ENCODE results near the gene GRP. TPM values are rescaled to one million over a fixed set of nuclear protein-coding genes. Genes with fewer than 3 reads are reported as not detected.

Gene GRP
- polyA plus RNA-seq, 2 of the 4 experiments (the other 2 are of a cell fraction) = not detected

DNA sequence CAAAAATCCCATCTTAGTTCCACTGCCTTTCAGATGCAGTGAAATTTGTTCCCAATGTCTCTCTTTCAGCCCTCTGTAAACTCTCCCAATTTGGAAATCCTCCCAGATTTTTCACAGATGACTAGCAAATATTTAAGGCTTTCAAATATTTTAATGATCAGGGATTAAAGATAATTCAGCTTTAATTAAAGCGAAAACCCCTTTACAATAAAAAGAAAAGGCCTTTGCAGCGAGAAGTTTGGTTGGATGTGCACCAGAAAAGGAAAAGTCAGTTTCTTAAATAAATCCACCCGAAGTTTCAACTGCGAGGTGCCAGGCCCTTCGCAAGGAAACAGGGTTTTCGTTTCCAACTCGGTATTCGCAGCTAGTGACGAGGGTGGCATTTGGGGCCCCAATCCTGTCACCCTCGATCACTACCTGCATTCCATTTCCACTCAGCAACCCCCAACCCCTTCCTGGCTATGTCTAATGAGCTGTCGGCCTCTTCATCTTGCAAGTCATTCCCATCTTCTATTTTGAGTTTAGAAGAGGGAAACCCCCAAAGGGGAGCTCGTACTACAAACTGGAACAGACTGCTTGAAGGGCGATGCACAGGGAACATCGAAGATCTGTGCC, 51.8 kb downstream of the GRP start:
- ATAC-seq (no peak), DNase-seq (ENCODE audit: low read depth in 1 of 2, low spot score in 1 of 2) (no peak), FAIRE-seq (no peak)
- POLR2A ChIA-PET = no interaction called here
- no peaks in the 10 kb centered on the region for H3K9me3 ChIP-seq
- no peak overlapping the region for H3K27ac ChIP-seq
- TF ChIP-seq MAFK (IDR thresholded peaks at IDR 0.05; ENCODE audit: partially characterized antibody) = no peak
- TF ChIP-seq NPAS2 (CRISPR knock-in tag; IDR thresholded peaks at IDR 0.05; ENCODE audit: borderline replicate concordance) = no peak
- no peak for TF ChIP-seq KDM5A (IDR thresholded peaks at IDR 0.05)
- TF ChIP-seq RARB (CRISPR knock-in tag; IDR thresholded peaks at IDR 0.05) = no peak
- TF ChIP-seq ZC3H11A (IDR thresholded peaks at IDR 0.05) = no peak
- no peak for TF ChIP-seq HOXA7 (CRISPR knock-in tag; IDR thresholded peaks at IDR 0.05)
- no peak for TF ChIP-seq KDM1A (IDR thresholded peaks at IDR 0.05; ENCODE audit: low read depth)
- TF ChIP-seq POLR2AphosphoS2 (conservative IDR thresholded peaks at IDR 0.05; ENCODE audit: low read length) = no peak
- TF ChIP-seq RNF2 (IDR thresholded peaks at IDR 0.05; ENCODE audit: borderline replicate concordance, low read depth) = no peak
- no peak for TF ChIP-seq CBX2 (IDR thresholded peaks at IDR 0.05; ENCODE audit: borderline replicate concordance, low read depth)
- no peak for TF ChIP-seq FOSB (CRISPR knock-in tag; IDR thresholded peaks at IDR 0.05)
- TF ChIP-seq, protein P1, sequence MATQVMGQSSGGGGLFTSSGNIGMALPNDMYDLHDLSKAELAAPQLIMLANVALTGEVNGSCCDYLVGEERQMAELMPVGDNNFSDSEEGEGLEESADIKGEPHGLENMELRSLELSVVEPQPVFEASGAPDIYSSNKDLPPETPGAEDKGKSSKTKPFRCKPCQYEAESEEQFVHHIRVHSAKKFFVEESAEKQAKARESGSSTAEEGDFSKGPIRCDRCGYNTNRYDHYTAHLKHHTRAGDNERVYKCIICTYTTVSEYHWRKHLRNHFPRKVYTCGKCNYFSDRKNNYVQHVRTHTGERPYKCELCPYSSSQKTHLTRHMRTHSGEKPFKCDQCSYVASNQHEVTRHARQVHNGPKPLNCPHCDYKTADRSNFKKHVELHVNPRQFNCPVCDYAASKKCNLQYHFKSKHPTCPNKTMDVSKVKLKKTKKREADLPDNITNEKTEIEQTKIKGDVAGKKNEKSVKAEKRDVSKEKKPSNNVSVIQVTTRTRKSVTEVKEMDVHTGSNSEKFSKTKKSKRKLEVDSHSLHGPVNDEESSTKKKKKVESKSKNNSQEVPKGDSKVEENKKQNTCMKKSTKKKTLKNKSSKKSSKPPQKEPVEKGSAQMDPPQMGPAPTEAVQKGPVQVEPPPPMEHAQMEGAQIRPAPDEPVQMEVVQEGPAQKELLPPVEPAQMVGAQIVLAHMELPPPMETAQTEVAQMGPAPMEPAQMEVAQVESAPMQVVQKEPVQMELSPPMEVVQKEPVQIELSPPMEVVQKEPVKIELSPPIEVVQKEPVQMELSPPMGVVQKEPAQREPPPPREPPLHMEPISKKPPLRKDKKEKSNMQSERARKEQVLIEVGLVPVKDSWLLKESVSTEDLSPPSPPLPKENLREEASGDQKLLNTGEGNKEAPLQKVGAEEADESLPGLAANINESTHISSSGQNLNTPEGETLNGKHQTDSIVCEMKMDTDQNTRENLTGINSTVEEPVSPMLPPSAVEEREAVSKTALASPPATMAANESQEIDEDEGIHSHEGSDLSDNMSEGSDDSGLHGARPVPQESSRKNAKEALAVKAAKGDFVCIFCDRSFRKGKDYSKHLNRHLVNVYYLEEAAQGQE (IDR thresholded peaks at IDR 0.05) = no peak
- TF ChIP-seq RFX5 (IDR thresholded peaks at IDR 0.05) = no peak
- TF ChIP-seq ESRRA (IDR thresholded peaks at IDR 0.05; ENCODE audit: borderline replicate concordance, low read length) = no peak
- H3K4me3 ChIP-seq = no peak overlapping the region
- WGBS (ENCODE audit: missing lambda C conversion rate) = 77% methylated on average over 14 of the region's 14 CpGs
- H3K4me1 ChIP-seq = no peaks in the 10 kb centered on the region
- CTCF ChIA-PET = interaction anchor here (0.6 to 1.5 kb wide), 7 partner anchors 11 to 1981 kb away, joined by 3 to 4 read pairs (median 4); no protein-coding TSS in a partner anchor
- no peak overlapping the region for H3K4me2 ChIP-seq

DNA sequence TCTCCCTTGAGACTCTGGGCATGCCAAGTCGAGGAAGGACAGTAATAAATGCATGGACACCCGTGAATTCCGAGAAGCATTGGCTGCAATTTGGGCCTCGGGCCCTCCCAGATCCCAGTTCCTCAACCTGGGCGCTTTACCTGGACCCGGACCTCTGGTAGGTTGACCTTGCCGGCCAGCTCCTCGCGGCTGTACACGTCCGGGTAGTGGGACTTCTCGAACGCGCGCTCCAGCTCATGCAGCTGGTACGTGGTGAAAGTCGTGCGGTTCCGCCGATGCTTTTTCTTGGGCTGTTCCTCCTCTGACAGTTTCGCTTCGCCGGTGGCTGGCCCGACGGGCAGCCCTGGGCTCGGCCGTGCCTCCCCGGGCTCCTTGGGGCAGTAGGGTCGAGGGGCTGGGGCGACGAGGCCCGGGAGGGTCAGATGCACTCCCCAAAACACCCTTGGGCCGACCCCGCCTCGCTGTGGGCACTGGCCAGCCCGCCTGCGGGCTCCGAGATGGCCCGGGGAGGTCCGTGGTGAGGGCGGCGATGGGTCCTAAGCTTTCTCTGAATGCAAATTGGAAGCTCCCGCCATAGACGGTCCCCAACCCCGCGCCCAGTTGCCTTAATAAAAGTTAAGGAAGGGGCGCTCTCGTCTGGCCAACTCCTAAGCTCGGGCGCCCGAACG, 52.4 kb downstream of the GRP start:
- TF ChIP-seq JUN (IDR thresholded peaks at IDR 0.05) (no peak), EHMT2 (IDR thresholded peaks at IDR 0.05; ENCODE audit: low read depth) (no peak), GATA3 (IDR thresholded peaks at IDR 0.05; ENCODE audit: borderline replicate concordance) (no peak), RFX5 (IDR thresholded peaks at IDR 0.05) (no peak), HEYL (CRISPR knock-in tag; IDR thresholded peaks at IDR 0.05) (no peak), CHD2 (IDR thresholded peaks at IDR 0.05; ENCODE audit: low read length, partially characterized antibody) (no peak), ZFP36 (IDR thresholded peaks at IDR 0.05; ENCODE audit: borderline replicate concordance, partially characterized antibody) (no peak)
- TF ChIP-seq, protein P2, sequence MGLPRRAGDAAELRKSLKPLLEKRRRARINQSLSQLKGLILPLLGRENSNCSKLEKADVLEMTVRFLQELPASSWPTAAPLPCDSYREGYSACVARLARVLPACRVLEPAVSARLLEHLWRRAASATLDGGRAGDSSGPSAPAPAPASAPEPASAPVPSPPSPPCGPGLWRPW (IDR thresholded peaks at IDR 0.05) = no peak
- TF ChIP-seq, protein P3, sequence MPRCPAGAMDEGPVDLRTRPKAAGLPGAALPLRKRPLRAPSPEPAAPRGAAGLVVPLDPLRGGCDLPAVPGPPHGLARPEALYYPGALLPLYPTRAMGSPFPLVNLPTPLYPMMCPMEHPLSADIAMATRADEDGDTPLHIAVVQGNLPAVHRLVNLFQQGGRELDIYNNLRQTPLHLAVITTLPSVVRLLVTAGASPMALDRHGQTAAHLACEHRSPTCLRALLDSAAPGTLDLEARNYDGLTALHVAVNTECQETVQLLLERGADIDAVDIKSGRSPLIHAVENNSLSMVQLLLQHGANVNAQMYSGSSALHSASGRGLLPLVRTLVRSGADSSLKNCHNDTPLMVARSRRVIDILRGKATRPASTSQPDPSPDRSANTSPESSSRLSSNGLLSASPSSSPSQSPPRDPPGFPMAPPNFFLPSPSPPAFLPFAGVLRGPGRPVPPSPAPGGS (IDR thresholded peaks at IDR 0.05) = no peak
- TF ChIP-seq, protein P4, sequence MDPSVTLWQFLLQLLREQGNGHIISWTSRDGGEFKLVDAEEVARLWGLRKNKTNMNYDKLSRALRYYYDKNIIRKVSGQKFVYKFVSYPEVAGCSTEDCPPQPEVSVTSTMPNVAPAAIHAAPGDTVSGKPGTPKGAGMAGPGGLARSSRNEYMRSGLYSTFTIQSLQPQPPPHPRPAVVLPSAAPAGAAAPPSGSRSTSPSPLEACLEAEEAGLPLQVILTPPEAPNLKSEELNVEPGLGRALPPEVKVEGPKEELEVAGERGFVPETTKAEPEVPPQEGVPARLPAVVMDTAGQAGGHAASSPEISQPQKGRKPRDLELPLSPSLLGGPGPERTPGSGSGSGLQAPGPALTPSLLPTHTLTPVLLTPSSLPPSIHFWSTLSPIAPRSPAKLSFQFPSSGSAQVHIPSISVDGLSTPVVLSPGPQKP (IDR thresholded peaks at IDR 0.05; ENCODE audit: low read depth, low read length) = no peak
- TF ChIP-seq, protein P5, sequence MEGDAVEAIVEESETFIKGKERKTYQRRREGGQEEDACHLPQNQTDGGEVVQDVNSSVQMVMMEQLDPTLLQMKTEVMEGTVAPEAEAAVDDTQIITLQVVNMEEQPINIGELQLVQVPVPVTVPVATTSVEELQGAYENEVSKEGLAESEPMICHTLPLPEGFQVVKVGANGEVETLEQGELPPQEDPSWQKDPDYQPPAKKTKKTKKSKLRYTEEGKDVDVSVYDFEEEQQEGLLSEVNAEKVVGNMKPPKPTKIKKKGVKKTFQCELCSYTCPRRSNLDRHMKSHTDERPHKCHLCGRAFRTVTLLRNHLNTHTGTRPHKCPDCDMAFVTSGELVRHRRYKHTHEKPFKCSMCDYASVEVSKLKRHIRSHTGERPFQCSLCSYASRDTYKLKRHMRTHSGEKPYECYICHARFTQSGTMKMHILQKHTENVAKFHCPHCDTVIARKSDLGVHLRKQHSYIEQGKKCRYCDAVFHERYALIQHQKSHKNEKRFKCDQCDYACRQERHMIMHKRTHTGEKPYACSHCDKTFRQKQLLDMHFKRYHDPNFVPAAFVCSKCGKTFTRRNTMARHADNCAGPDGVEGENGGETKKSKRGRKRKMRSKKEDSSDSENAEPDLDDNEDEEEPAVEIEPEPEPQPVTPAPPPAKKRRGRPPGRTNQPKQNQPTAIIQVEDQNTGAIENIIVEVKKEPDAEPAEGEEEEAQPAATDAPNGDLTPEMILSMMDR (IDR thresholded peaks at IDR 0.05) = no peak
- 76% methylated on average over 28 of the region's 52 CpGs for WGBS (ENCODE audit: missing lambda C conversion rate)
- ATAC-seq (no peak), FAIRE-seq (no peak), DNase-seq (ENCODE audit: low read depth in 1 of 2, low spot score in 1 of 2) (no peak)
- Histone ChIP-seq H3K4me1 (no peaks in the 10 kb centered on the region), H3K27ac (no peak overlapping the region), H3K4me2 (no peak overlapping the region), H3K9me3 (no peaks in the 10 kb centered on the region), H3K4me3 (no peak overlapping the region)
- ChIA-PET CTCF (interaction anchor here (0.7 to 1.5 kb wide), 8 partner anchors 10 to 504 kb away, joined by 3 to 6 read pairs (median 3); no protein-coding TSS in a partner anchor), POLR2A (no interaction called here)
